HG02970 (cell line): ENCODE results near the gene URB2.
"Not testable (repeated sequence)": the region's sequence is repeated elsewhere in the genome, so short reads cannot be mapped to it uniquely, and the experiment has no call there.

Experiments
- ATAC-seq: cut with Tn5 transposase; IDR thresholded peaks from one replicate; pipeline ENCODE4 v1.9.1; 2021; ENCODE audit warnings: mild to moderate bottlenecking, moderate library complexity, moderate number of reproducible peaks; ENCODE audit not compliant: unreplicated experiment, low FRiP score

Gene URB2

DNA sequence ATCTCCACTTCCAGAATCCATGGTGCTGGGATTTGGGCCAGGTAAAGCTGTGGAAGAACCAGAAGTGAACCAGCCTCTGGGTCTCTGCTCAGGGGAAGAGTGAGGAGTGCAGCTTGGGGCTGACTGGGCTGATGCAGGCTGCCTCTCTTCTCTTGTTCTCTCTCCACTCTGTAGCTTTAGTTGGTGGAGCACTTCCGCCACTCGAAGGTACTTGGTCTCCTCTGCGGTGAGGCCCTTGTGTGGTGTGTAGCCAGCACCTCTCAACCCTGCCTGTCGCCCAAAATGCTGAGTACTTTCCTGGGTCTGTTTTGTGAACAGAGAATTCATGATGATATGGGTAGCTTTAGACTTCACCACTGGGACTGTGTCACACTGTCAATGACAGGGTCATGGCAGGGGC lies 63.2 kb downstream of the URB2 start:
- no peak for ATAC-seq

GRCh38 chr1:229689904-229690303 lies 63.9 kb downstream of the URB2 start:
- no peak for ATAC-seq

GRCh38 chr1:229690662-229691061 lies 64.6 kb downstream of the URB2 start:
- no peak for ATAC-seq

DNA sequence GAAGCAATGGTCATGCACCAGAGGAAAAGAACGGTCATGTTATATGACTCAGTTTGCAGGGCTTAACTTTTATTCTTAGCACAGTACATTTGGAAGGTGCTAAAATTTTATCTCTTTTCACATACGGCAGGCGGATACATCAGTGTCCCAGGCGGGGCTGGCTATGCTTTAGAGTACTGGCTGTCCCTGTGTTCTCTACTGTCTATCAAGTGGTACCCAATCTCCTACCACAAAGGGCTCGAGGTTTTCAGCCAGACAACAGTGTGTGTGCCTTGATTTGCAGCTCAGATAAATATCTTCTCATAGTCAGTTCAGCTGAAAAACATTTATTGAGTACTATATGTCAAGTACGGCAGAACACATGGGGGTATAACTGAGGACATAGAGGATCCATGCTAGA lies 65.3 kb downstream of the URB2 start:
- ATAC-seq = no peak

- no peak for ATAC-seq
These were observed 67.3 kb downstream of the URB2 start for GRCh38 chr1:229693129-229693900.

GRCh38 chr1:229694053-229694693 lies 68.1 kb downstream of the URB2 start:
- no peak for ATAC-seq

DNA sequence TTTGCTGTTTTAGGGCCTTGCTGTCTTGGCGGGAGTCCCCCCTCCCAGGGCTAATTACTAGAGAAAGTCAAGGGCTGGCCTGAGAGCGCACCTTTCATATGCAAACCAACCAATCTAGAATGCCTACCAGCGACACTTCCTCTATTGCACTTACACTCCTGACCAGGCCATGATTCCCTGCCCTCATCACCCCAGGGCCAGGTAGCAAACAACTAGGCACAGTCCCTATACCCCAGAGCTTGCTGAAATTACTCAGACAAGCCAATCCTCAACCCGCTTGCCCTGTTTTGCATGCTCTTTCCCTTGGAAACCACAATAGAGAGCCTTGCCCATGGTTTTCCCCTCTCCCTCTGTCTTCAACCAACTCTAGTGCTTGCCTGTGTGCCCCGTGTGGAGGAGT lies 70.3 kb downstream of the URB2 start:
- no peak for ATAC-seq

GRCh38 chr1:229699613-229700267 lies 73.7 kb downstream of the URB2 start:
- ATAC-seq = no peak

GRCh38 chr1:229704157-229704556 lies 78.1 kb downstream of the URB2 start:
- no peak for ATAC-seq

- not testable (repeated sequence) for ATAC-seq
These were observed 79.1 kb downstream of the URB2 start for GRCh38 chr1:229705152-229705551.

GRCh38 chr1:229707127-229707526 lies 81.1 kb downstream of the URB2 start:
- ATAC-seq = not testable (repeated sequence)

DNA sequence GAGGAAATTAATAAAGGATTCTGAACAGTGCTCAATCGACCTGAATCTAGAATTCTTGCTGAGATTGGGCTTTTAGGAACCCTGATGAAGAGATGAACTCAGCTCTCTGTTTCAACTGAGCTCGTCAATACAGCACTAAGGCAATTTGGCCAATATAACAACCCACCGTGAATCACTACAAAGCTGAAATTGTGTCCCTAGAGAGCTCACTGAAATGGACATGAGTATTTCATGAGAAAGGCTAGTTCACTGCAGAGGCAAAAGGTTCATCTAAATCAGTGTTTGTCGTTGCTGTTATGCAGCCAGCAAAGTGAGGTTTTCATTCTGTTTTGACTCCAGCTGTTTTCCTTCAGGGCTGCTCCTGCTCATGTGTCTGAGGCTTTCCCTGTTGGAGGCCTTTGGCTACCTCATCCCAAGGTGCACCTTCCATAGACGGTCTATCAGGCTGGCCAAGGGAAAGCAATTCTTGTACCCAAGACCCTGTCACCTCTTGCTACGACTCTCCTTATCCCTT lies 83.5 kb downstream of the URB2 start:
- ATAC-seq = no peak
